SK-N-SH (cell line): ENCODE measurements around the gene MFSD2B. TPM values are rescaled to one million over a fixed set of nuclear protein-coding genes. Genes with fewer than 3 reads are reported as not detected.
A peak's percentile ranks its signal among the peaks of the same experiment; 100 is the strongest.

Experiments
- CTCF ChIA-PET: fragments of 300-600, 350-600 bp; formaldehyde crosslinking; extraction: SDS; loops from one replicate; lab custom pipeline; 2021; lab: Yijun Ruan, JAX
- POLR2A ChIA-PET: fragments of 350-600 bp; sonication (Branson Sonifier 250); formaldehyde crosslinking; extraction: SDS; loops from one replicate; lab custom pipeline; 2020; ENCODE audit warnings: antibody characterized with exemption, inconsistent platforms; lab: Yijun Ruan, JAX
- DNase-seq: peaks from one replicate; pipeline ENCODE4 v3.0.0; 2012
- H2AFZ ChIP-seq: fragments of 200-600 bp; sonication (generic); 2 replicates; pipeline ENCODE4 v1.8.1; 2016; ENCODE audit warnings: antibody characterized with exemption, mild to moderate bottlenecking, low read depth
- H3F3A ChIP-seq: fragments of 200-600 bp; sonication (generic); replicated peaks from 2 replicates; pipeline ENCODE3; 2016; ENCODE audit warnings: antibody characterized with exemption, mild to moderate bottlenecking; ENCODE audit not compliant: insufficient read depth
- H3K27ac ChIP-seq, 2 experiments: fragments of 200-500 bp in 1 of 2; fragments of 200-600 bp in 1 of 2; sonication (Bioruptor generic) in 1 of 2; sonication (generic), shearing (Covaris generic) in 1 of 2; 2 replicates each; pipeline versions ENCODE4 v1.5.1 to v1.6.1; 2014 to 2016; ENCODE audit warnings: low read depth in 2 of 2, inconsistent platforms in 1 of 2, low read length in 1 of 2, mild to moderate bottlenecking in 1 of 2, mixed read lengths in 1 of 2
- H3K27me3 ChIP-seq: fragments of 200-600 bp; sonication (generic), shearing (Covaris generic); 2 replicates; pipeline ENCODE4 v1.6.1; 2016; ENCODE audit warnings: mixed run types; ENCODE audit not compliant: insufficient read depth
- H3K36me3 ChIP-seq, 2 experiments: fragments of 200-500 bp in 1 of 2; fragments of 200-600 bp in 1 of 2; sonication (Bioruptor generic) in 1 of 2; sonication (generic) in 1 of 2; replicated peaks in 1 of 2; 2 replicates each; pipeline versions ENCODE3 to v1.5.1; 2014 to 2016; ENCODE audit warnings: low read length in 1 of 2, mild to moderate bottlenecking in 1 of 2; ENCODE audit not compliant: insufficient read depth in 2 of 2, control insufficient read depth in 1 of 2
- H3K4me1 ChIP-seq, 2 experiments: fragments of 200-500 bp in 1 of 2; fragments of 200-600 bp in 1 of 2; sonication (Bioruptor generic) in 1 of 2; sonication (generic), shearing (Covaris generic) in 1 of 2; 2 replicates each; pipeline versions ENCODE4 v1.5.1 to v1.6.1; 2014 to 2016; ENCODE audit warnings: low read depth in 1 of 2, low read length in 1 of 2, mixed run types in 1 of 2; ENCODE audit not compliant: insufficient read depth in 2 of 2, control insufficient read depth in 1 of 2
- H3K4me2 ChIP-seq: fragments of 200-600 bp; sonication (generic), shearing (Covaris generic); 2 replicates; pipeline ENCODE4 v1.6.1; 2017; ENCODE audit warnings: mixed run types
- H3K4me3 ChIP-seq, 2 experiments: fragments of 200-500 bp in 1 of 2; fragments of 200-600 bp in 1 of 2; sonication (Bioruptor generic) in 1 of 2; sonication (generic), shearing (Covaris generic) in 1 of 2; 2 replicates each; pipeline versions ENCODE4 v1.5.1 to v1.8.1; 2014 to 2016; ENCODE audit warnings: low read depth in 2 of 2, inconsistent platforms in 1 of 2, low read length in 1 of 2, mild to moderate bottlenecking in 1 of 2, mixed read lengths in 1 of 2, moderate library complexity in 1 of 2
- H3K79me2 ChIP-seq: fragments of 200-600 bp; sonication (generic); 2 replicates; pipeline ENCODE4 v1.8.1; 2017; ENCODE audit warnings: mild to moderate bottlenecking; ENCODE audit not compliant: insufficient read depth
- H3K9ac ChIP-seq: fragments of 200-600 bp; sonication (generic); 2 replicates; pipeline ENCODE4 v1.6.1; 2017; ENCODE audit warnings: mixed run types
- H3K9me2 ChIP-seq: fragments of 200-600 bp; sonication (generic); 2 replicates; pipeline ENCODE4 v1.6.1; 2017; ENCODE audit warnings: mixed run types
- H3K9me3 ChIP-seq: fragments of 200-600 bp; sonication (generic); 2 replicates; pipeline ENCODE4 v1.6.1; 2017; ENCODE audit warnings: mixed run types, mild to moderate bottlenecking, moderate library complexity
- H4K20me1 ChIP-seq: fragments of 200-600 bp; sonication (generic); 2 replicates; pipeline ENCODE4 v1.6.1; 2017; ENCODE audit warnings: mild to moderate bottlenecking, mixed run types; ENCODE audit not compliant: insufficient read depth
- ELF1 ChIP-seq: IDR thresholded peaks from 2 replicates; pipeline ENCODE4 v1.4.0; 2012
- EP300 ChIP-seq, 2 experiments: IDR thresholded peaks; 2 replicates each; pipeline versions ENCODE4 v1.4.0 to v1.6.1; 2012; ENCODE audit warnings: borderline replicate concordance in 1 of 2, low read depth in 1 of 2, low read length in 1 of 2
- EZH2phosphoT487 ChIP-seq: fragments of 200-600 bp; sonication (generic); IDR thresholded peaks from 2 replicates; pipeline ENCODE4 v1.6.1; 2017; ENCODE audit warnings: low read depth, mixed run types, mild to moderate bottlenecking, antibody characterized with exemption, moderate library complexity, borderline replicate concordance
- FOXM1 ChIP-seq: IDR thresholded peaks from 2 replicates; pipeline ENCODE4 v1.4.0; 2012; ENCODE audit warnings: low read depth, mild to moderate bottlenecking
- GATA2 ChIP-seq: sonication (generic); formaldehyde crosslinking; IDR thresholded peaks from 2 replicates; pipeline ENCODE4 v1.5.0; 2020; ENCODE audit warnings: mild to moderate bottlenecking, missing genetic modification reagents
- MXI1 ChIP-seq: IDR thresholded peaks from 2 replicates; pipeline ENCODE4 v1.6.1; 2012; ENCODE audit warnings: mild to moderate bottlenecking, low read depth, low read length, improper control_type of control experiment
- NFIC ChIP-seq: IDR thresholded peaks from 2 replicates; pipeline ENCODE4 v1.4.0; 2012; ENCODE audit warnings: borderline replicate concordance
- PBX3 ChIP-seq: IDR thresholded peaks from 2 replicates; pipeline ENCODE4; 2012
- RAD21 ChIP-seq: IDR thresholded peaks from 2 replicates; pipeline ENCODE4 v1.6.1; 2012; ENCODE audit warnings: mild to moderate bottlenecking, low read length
- RCOR1 ChIP-seq: fragments of 150-350 bp; IDR thresholded peaks from 2 replicates; pipeline ENCODE4 v1.6.1; 2017; ENCODE audit warnings: antibody characterized with exemption, low read length
- SMC3 ChIP-seq: IDR thresholded peaks from 2 replicates; pipeline ENCODE4 v1.6.1; 2012; ENCODE audit warnings: low read depth, low read length, improper control_type of control experiment
- TAF1 ChIP-seq: IDR thresholded peaks from 2 replicates; pipeline ENCODE4 v1.6.1; 2012; ENCODE audit warnings: low read depth, mild to moderate bottlenecking, low read length, moderate library complexity, borderline replicate concordance
- TEAD4 ChIP-seq: IDR thresholded peaks from 2 replicates; pipeline ENCODE4 v1.4.0; 2012; ENCODE audit warnings: mild to moderate bottlenecking, borderline replicate concordance; ENCODE audit not compliant: insufficient read depth
- USF2 ChIP-seq: fragments of 150-350 bp; IDR thresholded peaks from 2 replicates; pipeline ENCODE4 v1.6.1; 2017; ENCODE audit warnings: antibody characterized with exemption, low read length, low read depth, borderline replicate concordance
- YY1 ChIP-seq: IDR thresholded peaks from 2 replicates; pipeline ENCODE4 v1.4.0; 2012; ENCODE audit warnings: low read depth, mild to moderate bottlenecking
- WGBS: methylation state at CpG from one replicate; pipeline ENCODE4 v1.1.6; 2017; ENCODE audit warnings: low lambda C conversion rate; 5-methylcytosine and 5-hydroxymethylcytosine counted together
- polyA plus RNA-seq, 3 experiments: library from polyadenylated mRNA; depleted of rRNA; stranded (reverse); fragments of >200 nt; gene quantifications; 2 replicates each; pipeline ENCODE4 v1.2.3, GENCODE V29; 2012
- TF ChIP-seq, protein P1 (sequence below): IDR thresholded peaks from 2 replicates; pipeline ENCODE4 v1.6.1; 2012; ENCODE audit warnings: mild to moderate bottlenecking, low read depth, low read length, moderate library complexity
- TF ChIP-seq, protein P2 (sequence below): IDR thresholded peaks from 2 replicates; pipeline ENCODE4 v1.4.0; 2012; ENCODE audit warnings: low read depth
- TF ChIP-seq, protein P3 (sequence below): IDR thresholded peaks from 2 replicates; pipeline ENCODE4 v1.4.0; 2012; ENCODE audit warnings: low read depth, borderline replicate concordance
- TF ChIP-seq, protein P4 (sequence below): IDR thresholded peaks from 2 replicates; pipeline ENCODE4 v1.4.0; 2012; ENCODE audit warnings: low read depth, borderline replicate concordance

The MFSD2B gene
- polyA plus RNA-seq, 1 of the 3 experiments (the other 2 are of a cell fraction), result not detected

DNA sequence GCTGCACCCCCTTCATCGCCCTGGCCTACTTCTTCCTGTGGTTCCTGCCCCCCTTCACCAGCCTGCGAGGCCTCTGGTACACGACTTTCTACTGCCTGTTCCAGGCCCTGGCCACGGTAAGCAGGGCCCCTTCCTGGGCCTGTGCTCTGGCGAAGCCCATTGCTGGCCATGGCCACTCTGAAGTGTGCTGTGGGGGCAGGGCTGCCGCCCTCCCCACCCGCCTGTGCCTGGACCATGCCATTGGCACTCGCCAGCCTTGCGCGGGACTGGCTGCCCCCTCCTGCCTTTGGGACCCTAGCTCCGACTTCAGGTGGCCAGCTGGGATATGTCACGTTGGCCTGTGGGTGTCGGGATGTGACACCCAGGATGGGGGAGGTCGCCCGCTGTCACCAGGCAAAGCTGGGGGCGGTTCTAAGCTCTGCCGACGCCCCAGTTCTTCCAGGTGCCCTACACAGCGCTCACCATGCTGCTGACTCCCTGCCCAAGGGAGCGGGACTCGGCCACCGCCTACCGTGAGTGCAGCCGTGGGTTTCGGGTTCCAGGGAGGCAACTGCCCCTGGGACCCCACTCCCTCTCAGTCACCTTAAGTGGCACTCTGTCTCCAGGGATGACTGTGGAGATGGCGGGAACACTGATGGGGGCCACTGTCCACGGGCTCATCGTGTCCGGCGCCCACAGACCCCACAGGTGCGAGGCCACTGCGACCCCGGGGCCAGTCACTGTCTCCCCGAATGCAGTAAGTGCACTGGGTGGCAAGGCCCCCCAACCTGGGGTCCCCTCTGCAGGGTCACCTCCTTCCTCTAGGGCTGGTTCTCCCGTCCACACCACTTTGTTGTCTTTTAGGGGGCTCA lies 7.2 kb downstream of the MFSD2B start (continued):
- TF ChIP-seq, protein P1, sequence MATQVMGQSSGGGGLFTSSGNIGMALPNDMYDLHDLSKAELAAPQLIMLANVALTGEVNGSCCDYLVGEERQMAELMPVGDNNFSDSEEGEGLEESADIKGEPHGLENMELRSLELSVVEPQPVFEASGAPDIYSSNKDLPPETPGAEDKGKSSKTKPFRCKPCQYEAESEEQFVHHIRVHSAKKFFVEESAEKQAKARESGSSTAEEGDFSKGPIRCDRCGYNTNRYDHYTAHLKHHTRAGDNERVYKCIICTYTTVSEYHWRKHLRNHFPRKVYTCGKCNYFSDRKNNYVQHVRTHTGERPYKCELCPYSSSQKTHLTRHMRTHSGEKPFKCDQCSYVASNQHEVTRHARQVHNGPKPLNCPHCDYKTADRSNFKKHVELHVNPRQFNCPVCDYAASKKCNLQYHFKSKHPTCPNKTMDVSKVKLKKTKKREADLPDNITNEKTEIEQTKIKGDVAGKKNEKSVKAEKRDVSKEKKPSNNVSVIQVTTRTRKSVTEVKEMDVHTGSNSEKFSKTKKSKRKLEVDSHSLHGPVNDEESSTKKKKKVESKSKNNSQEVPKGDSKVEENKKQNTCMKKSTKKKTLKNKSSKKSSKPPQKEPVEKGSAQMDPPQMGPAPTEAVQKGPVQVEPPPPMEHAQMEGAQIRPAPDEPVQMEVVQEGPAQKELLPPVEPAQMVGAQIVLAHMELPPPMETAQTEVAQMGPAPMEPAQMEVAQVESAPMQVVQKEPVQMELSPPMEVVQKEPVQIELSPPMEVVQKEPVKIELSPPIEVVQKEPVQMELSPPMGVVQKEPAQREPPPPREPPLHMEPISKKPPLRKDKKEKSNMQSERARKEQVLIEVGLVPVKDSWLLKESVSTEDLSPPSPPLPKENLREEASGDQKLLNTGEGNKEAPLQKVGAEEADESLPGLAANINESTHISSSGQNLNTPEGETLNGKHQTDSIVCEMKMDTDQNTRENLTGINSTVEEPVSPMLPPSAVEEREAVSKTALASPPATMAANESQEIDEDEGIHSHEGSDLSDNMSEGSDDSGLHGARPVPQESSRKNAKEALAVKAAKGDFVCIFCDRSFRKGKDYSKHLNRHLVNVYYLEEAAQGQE, result no peak
- TF ChIP-seq MXI1 (no peak), USF2 (no peak), YY1 (no peak), EP300 (IDR thresholded peaks at IDR 0.05; ENCODE audit: borderline replicate concordance in 1 of 2, low read depth in 1 of 2, low read length in 1 of 2) (no peak), NFIC (no peak), RAD21 (no peak), ELF1 (no peak), PBX3 (no peak), FOXM1 (no peak), TEAD4 (no peak)
- TF ChIP-seq, protein P2, sequence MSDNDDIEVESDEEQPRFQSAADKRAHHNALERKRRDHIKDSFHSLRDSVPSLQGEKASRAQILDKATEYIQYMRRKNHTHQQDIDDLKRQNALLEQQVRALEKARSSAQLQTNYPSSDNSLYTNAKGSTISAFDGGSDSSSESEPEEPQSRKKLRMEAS, result no peak
- TF ChIP-seq, protein P3, sequence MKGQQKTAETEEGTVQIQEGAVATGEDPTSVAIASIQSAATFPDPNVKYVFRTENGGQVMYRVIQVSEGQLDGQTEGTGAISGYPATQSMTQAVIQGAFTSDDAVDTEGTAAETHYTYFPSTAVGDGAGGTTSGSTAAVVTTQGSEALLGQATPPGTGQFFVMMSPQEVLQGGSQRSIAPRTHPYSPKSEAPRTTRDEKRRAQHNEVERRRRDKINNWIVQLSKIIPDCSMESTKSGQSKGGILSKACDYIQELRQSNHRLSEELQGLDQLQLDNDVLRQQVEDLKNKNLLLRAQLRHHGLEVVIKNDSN, result no peak

DNA sequence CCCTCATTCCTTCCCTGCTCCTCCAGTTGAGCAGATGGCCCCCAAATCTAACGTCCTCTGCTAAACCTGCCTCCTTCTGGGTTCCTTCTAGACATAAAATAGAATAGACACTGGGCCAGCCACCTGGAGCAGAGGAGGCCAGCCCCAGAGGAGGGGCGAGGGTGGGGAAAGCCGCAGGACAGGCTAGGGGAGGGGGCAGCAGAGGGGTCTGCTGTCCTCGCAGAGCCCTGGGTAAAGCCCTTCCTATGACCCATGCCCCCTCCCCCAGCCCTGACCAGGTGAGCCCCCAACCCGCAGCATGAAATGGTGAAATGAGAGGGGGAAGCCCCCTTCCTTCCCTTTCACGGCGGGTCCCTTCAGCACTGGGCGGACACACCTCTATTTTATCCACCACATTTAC lies 7.8 kb downstream of the MFSD2B start:
- no peak overlapping the region for H3K4me3 ChIP-seq
- H3F3A ChIP-seq, result no peaks in the 10 kb centered on the region
- H3K79me2 ChIP-seq, result no peaks in the 10 kb centered on the region
- no peaks in the 10 kb centered on the region for H4K20me1 ChIP-seq
- H2AFZ ChIP-seq, result no peak overlapping the region
- H3K9me3 ChIP-seq, result no peaks in the 10 kb centered on the region
- H3K4me2 ChIP-seq, result no peak overlapping the region
- H3K9me2 ChIP-seq, result no peaks in the 10 kb centered on the region
- no peak overlapping the region for H3K9ac ChIP-seq
- H3K27ac ChIP-seq, result no peak overlapping the region
- DNase-seq, result peak; percentile 41
- 94% methylated on average over 8 of the region's 8 CpGs for WGBS
- peaks cover 0 to 2% of the 10 kb centered on the region in 2 experiments for H3K36me3 ChIP-seq
- peaks cover 3 to 12% of the 10 kb centered on the region in 2 experiments; a peak in 3 of 4 replicates for H3K4me1 ChIP-seq
- ChIA-PET POLR2A (no interaction called here), CTCF (no interaction called here)
- no peaks in the 10 kb centered on the region for H3K27me3 ChIP-seq
- no peak for TF ChIP-seq ELF1
- TF ChIP-seq MXI1, result no peak
- TF ChIP-seq TAF1, result no peak
- TF ChIP-seq RCOR1, result no peak
- no peak for TF ChIP-seq GATA2
- no peak for TF ChIP-seq PBX3
- TF ChIP-seq EZH2phosphoT487, result no peak
- no peak for TF ChIP-seq YY1
- TF ChIP-seq, protein P4, sequence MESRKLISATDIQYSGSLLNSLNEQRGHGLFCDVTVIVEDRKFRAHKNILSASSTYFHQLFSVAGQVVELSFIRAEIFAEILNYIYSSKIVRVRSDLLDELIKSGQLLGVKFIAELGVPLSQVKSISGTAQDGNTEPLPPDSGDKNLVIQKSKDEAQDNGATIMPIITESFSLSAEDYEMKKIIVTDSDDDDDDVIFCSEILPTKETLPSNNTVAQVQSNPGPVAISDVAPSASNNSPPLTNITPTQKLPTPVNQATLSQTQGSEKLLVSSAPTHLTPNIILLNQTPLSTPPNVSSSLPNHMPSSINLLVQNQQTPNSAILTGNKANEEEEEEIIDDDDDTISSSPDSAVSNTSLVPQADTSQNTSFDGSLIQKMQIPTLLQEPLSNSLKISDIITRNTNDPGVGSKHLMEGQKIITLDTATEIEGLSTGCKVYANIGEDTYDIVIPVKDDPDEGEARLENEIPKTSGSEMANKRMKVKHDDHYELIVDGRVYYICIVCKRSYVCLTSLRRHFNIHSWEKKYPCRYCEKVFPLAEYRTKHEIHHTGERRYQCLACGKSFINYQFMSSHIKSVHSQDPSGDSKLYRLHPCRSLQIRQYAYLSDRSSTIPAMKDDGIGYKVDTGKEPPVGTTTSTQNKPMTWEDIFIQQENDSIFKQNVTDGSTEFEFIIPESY, result no peak
- TF ChIP-seq, protein P2, result no peak
- no peak for TF ChIP-seq SMC3
- no peak for TF ChIP-seq NFIC
